Measurements from ENCODE around the gene ZNF554. TPM values are rescaled to one million over a fixed set of nuclear protein-coding genes. Genes with fewer than 3 reads are reported as not detected.

The ZNF554 gene
- total RNA-seq, 4 donors from 2014 or later = 0.70 to 5.1 (median 4.0) TPM

- H3K27me3 ChIP-seq = no peaks in the 10 kb centered on the region
- no peaks in the 10 kb centered on the region for H3K9me3 ChIP-seq
- peak within 1 kb of the TSS; percentile 80 to 99 (median 96) for H3K4me3 ChIP-seq
- intact Hi-C loops (cut with DNase I) = no loop called here
- peaks cover 32 to 59% (median 38%) of the 10 kb centered on the region in 3 donors for H3K4me1 ChIP-seq
- H3K27ac ChIP-seq = peak within 1 kb of the TSS; percentile 79 to 84 (median 82)
- peaks cover 0 to 6% (median 2%) of the 10 kb centered on the region in 3 donors for H3K36me3 ChIP-seq
- WGBS, 2 donors = 0% methylated on average over 6 of the region's 78 CpGs; no CpG with 5 or more reads in 1 of the 2 donors
- DNase-seq = peak; percentile 90
- TF ChIP-seq POLR2A (IDR thresholded peaks at IDR 0.05) (peak in 3 of 4 donors; percentile 65 to 70 (median 70)), CTCF (IDR thresholded peaks at IDR 0.05) (peak in 2 of 6 experiments; percentile 4 to 46)
Observed at GRCh38 chr19:2785244-2785997, 34.2 kb upstream of the ZNF554 start, which contains the start of gene THOP1. TSS of gene THOP1 (plus strand) at chr19:2785503. CDS start at chr19:2785663, 160 bp downstream.

- TF ChIP-seq POLR2A (IDR thresholded peaks at IDR 0.05) (no peak), CTCF (IDR thresholded peaks at IDR 0.05) (no peak)
- no peaks in the 10 kb centered on the region for H3K27me3 ChIP-seq
- DNase-seq = no peak
- WGBS, 2 donors = 63 to 80% methylated on average over 2 to 8 of the region's 8 CpGs
- H3K4me1 ChIP-seq = peaks cover 22 to 42% (median 23%) of the 10 kb centered on the region in 3 donors
- H3K27ac ChIP-seq = no peak overlapping the region
- no peaks in the 10 kb centered on the region for H3K9me3 ChIP-seq
- intact Hi-C loops (cut with DNase I) = no loop called here
- peaks cover 0 to 23% (median 6%) of the 10 kb centered on the region in 3 donors for H3K36me3 ChIP-seq
- no peak overlapping the region for H3K4me3 ChIP-seq
Observed at GRCh38 chr19:2787115-2787514, 32.6 kb upstream of the ZNF554 start.

- H3K4me3 ChIP-seq = no peak overlapping the region
- H3K36me3 ChIP-seq = peaks cover 0 to 34% (median 6%) of the 10 kb centered on the region in 3 donors
- no peaks in the 10 kb centered on the region for H3K27me3 ChIP-seq
- H3K27ac ChIP-seq = no peak overlapping the region
- 80 to 81% methylated on average over 2 to 4 of the region's 5 CpGs for WGBS, 2 donors
- intact Hi-C loops (cut with DNase I) = no loop called here
- no peaks in the 10 kb centered on the region for H3K9me3 ChIP-seq
- DNase-seq = no peak
- H3K4me1 ChIP-seq = peaks cover 17 to 36% (median 19%) of the 10 kb centered on the region in 3 donors
- TF ChIP-seq CTCF (IDR thresholded peaks at IDR 0.05) (no peak), POLR2A (IDR thresholded peaks at IDR 0.05) (no peak)
Observed at GRCh38 chr19:2788237-2788636, 31.4 kb upstream of the ZNF554 start.

- WGBS, 2 donors = 80% methylated on average over 7 of the region's 14 CpGs; no CpG with 5 or more reads in 1 of the 2 donors
- Histone ChIP-seq H3K4me1 (peaks cover 7 to 24% (median 7%) of the 10 kb centered on the region in 3 donors), H3K27me3 (no peaks in the 10 kb centered on the region), H3K27ac (no peak overlapping the region), H3K4me3 (no peak overlapping the region), H3K36me3 (peaks cover 0 to 54% (median 6%) of the 10 kb centered on the region in 3 donors), H3K9me3 (no peaks in the 10 kb centered on the region)
- TF ChIP-seq CTCF (IDR thresholded peaks at IDR 0.05) (no peak), POLR2A (IDR thresholded peaks at IDR 0.05) (no peak)
- no peak for DNase-seq
- intact Hi-C loops (cut with DNase I) = loop anchor here (10.0 kb wide), 1 partner anchor 815 kb away; no protein-coding TSS in a partner anchor
Observed at GRCh38 chr19:2790194-2790556, 29.5 kb upstream of the ZNF554 start.

Data from esophagus squamous epithelium (tissue), 5 donors.